ENCODE results near the gene DNAJB9. TPM values are rescaled to one million over a fixed set of nuclear protein-coding genes. Genes with fewer than 3 reads are reported as not detected.

Gene DNAJB9
- polyA plus RNA-seq, 3 donors, result 18.1 to 20.7 (median 18.4) TPM

DNA sequence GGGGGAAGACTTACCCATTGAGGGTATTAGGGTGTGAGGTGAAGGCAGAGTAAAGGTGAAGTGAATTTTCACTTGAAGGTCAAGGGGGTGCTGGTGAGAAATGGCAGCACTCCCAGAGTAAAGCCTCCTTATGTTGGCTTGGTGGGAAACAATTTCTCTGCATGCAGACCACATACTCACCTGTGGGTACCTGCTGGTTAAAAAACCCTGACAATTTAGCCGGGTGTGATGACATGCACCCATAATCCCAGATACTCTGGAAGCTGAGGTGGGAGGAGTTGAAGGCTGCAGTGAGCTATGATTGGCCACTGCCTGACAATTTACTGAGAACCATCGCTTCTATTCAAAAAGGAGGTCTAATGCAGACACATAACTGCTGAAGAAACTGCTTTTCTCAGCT lies 5.5 kb downstream of the DNAJB9 start:
- Mint-ChIP-seq H3K36me3 (peaks cover 36 to 49% of the 10 kb centered on the region in 2 donors), H3K27me3 (ENCODE audit: low read depth in 3 of 3) (no peaks in the 10 kb centered on the region), H3K27ac (peak overlapping the region in 2 of 7 donors; percentile 59 to 74), H3K4me3 (no peak overlapping the region), H3K9me3 (peaks cover 5 to 20% (median 14%) of the 10 kb centered on the region in 7 donors), H3K4me1 (peaks cover 13% of the 10 kb centered on the region)
- no peak overlapping the region for H3K9ac ChIP-seq (ENCODE audit: insufficient read depth, low read length, poor library complexity, severe bottlenecking)
- H3K36me3 ChIP-seq (replicated peaks in 1 of 2; ENCODE audit: control insufficient read depth in 1 of 2, insufficient read depth in 2 of 2, low read length in 2 of 2), result peaks cover 23 to 54% of the 10 kb centered on the region in 2 donors
- no peak overlapping the region for H3K27ac ChIP-seq (ENCODE audit: low read depth in 1 of 2, low read length in 2 of 2)
- H3K4me3 ChIP-seq (replicated peaks in 1 of 3; ENCODE audit: low read depth in 2 of 3, low read length in 3 of 3), result no peak overlapping the region
- intact Hi-C loops (cut with micrococcal nuclease), result no loop called here
- peaks cover 33% of the 10 kb centered on the region for H3K79me2 ChIP-seq (ENCODE audit: insufficient read depth, low read length)
- H3K9me3 ChIP-seq (replicated peaks in 1 of 2; ENCODE audit: control insufficient read depth in 1 of 2, insufficient read depth in 1 of 2, low read length in 2 of 2), result peaks cover 13 to 14% of the 10 kb centered on the region in 2 donors
- no peaks in the 10 kb centered on the region for H3K27me3 ChIP-seq (ENCODE audit: control insufficient read depth in 2 of 2, insufficient read depth in 2 of 2, low read length in 2 of 2)
- H3K4me1 ChIP-seq (ENCODE audit: control insufficient read depth in 1 of 2, insufficient read depth in 2 of 2, low read length in 2 of 2), result peaks cover 9 to 17% of the 10 kb centered on the region in 2 donors
- TF ChIP-seq, protein P1, sequence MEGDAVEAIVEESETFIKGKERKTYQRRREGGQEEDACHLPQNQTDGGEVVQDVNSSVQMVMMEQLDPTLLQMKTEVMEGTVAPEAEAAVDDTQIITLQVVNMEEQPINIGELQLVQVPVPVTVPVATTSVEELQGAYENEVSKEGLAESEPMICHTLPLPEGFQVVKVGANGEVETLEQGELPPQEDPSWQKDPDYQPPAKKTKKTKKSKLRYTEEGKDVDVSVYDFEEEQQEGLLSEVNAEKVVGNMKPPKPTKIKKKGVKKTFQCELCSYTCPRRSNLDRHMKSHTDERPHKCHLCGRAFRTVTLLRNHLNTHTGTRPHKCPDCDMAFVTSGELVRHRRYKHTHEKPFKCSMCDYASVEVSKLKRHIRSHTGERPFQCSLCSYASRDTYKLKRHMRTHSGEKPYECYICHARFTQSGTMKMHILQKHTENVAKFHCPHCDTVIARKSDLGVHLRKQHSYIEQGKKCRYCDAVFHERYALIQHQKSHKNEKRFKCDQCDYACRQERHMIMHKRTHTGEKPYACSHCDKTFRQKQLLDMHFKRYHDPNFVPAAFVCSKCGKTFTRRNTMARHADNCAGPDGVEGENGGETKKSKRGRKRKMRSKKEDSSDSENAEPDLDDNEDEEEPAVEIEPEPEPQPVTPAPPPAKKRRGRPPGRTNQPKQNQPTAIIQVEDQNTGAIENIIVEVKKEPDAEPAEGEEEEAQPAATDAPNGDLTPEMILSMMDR (IDR thresholded peaks at IDR 0.05), result no peak
- DNase-seq, result no peak
- H2AFZ ChIP-seq (ENCODE audit: insufficient read depth, low read depth, low read length, poor library complexity, severe bottlenecking), result no peak overlapping the region
- WGBS (ENCODE audit: insufficient coverage), result no CpG with 5 or more reads among the region's 2 CpGs
- no peak overlapping the region for H3K4me2 ChIP-seq (replicated peaks; ENCODE audit: extremely low read depth, low read length, poor library complexity, severe bottlenecking)
- no peaks in the 10 kb centered on the region for H4K20me1 ChIP-seq (ENCODE audit: insufficient read depth, low read length)

GRCh38 chr7:108576116-108576515 lies 6.4 kb downstream of the DNAJB9 start:
- Mint-ChIP-seq H3K9me3 (peaks cover 5 to 21% (median 15%) of the 10 kb centered on the region in 7 donors), H3K36me3 (peaks cover 36 to 49% of the 10 kb centered on the region in 2 donors), H3K27ac (no peak overlapping the region), H3K4me1 (peaks cover 10% of the 10 kb centered on the region), H3K4me3 (no peak overlapping the region), H3K27me3 (ENCODE audit: low read depth in 3 of 3) (no peaks in the 10 kb centered on the region)
- H3K4me1 ChIP-seq (ENCODE audit: control insufficient read depth in 1 of 2, insufficient read depth in 2 of 2, low read length in 2 of 2), result peaks cover 2 to 8% of the 10 kb centered on the region in 2 donors
- H3K79me2 ChIP-seq (ENCODE audit: insufficient read depth, low read length), result peaks cover 26% of the 10 kb centered on the region
- intact Hi-C loops (cut with micrococcal nuclease), result no loop called here
- peaks cover 23 to 54% of the 10 kb centered on the region in 2 donors for H3K36me3 ChIP-seq (replicated peaks in 1 of 2; ENCODE audit: control insufficient read depth in 1 of 2, insufficient read depth in 2 of 2, low read length in 2 of 2)
- peaks cover 13 to 17% of the 10 kb centered on the region in 2 donors for H3K9me3 ChIP-seq (replicated peaks in 1 of 2; ENCODE audit: control insufficient read depth in 1 of 2, insufficient read depth in 1 of 2, low read length in 2 of 2)
- H3K4me3 ChIP-seq (replicated peaks in 1 of 3; ENCODE audit: low read depth in 2 of 3, low read length in 3 of 3), result no peak overlapping the region
- DNase-seq, result no peak
- no peak overlapping the region for H3K9ac ChIP-seq (ENCODE audit: insufficient read depth, low read length, poor library complexity, severe bottlenecking)
- H3K27me3 ChIP-seq (ENCODE audit: control insufficient read depth in 2 of 2, insufficient read depth in 2 of 2, low read length in 2 of 2), result no peaks in the 10 kb centered on the region
- no peak overlapping the region for H3K27ac ChIP-seq (ENCODE audit: low read depth in 1 of 2, low read length in 2 of 2)
- H2AFZ ChIP-seq (ENCODE audit: insufficient read depth, low read depth, low read length, poor library complexity, severe bottlenecking), result no peak overlapping the region
- TF ChIP-seq, protein P1 (IDR thresholded peaks at IDR 0.05), result no peak
- H3K4me2 ChIP-seq (replicated peaks; ENCODE audit: extremely low read depth, low read length, poor library complexity, severe bottlenecking), result no peak overlapping the region
- WGBS (ENCODE audit: insufficient coverage), result 100% methylated on average over 1 of the region's 1 CpG
- H4K20me1 ChIP-seq (ENCODE audit: insufficient read depth, low read length), result no peaks in the 10 kb centered on the region

Measured in CD14-positive monocyte (primary cell).